ENCODE results near the gene TUT7.

TUT7 gene

DNA sequence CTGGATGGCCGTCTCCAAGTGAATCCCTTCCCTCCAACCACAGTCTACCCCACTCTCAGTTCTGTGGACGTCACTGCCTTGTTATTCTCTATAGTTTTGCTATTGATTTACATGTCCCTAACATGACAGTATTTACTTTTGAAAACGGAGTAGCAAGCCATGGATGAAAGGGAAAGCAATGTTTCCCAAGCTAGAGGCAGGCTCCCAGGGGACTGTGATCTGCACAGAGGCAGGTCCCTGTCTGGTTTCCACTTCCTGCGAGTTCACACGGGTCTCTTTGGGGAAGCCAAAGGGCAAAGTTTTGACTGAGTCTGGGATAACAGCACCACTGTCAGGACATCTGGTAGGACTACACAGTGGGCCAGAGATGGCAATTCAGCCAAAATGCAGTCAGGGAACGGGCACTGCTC is 107.5 kb downstream of the TUT7 start:
- Histone ChIP-seq H3K4me1 (ENCODE audit: insufficient read depth, poor library complexity, severe bottlenecking) (no peaks in the 10 kb centered on the region), H3K27ac (ENCODE audit: poor library complexity, severe bottlenecking) (no peak overlapping the region), H3K9me3 (ENCODE audit: severe bottlenecking) (no peaks in the 10 kb centered on the region), H3K27me3 (ENCODE audit: insufficient read depth, poor library complexity, severe bottlenecking) (no peaks in the 10 kb centered on the region), H3K36me3 (ENCODE audit: low read depth) (no peaks in the 10 kb centered on the region), H3K4me3 (ENCODE audit: severe bottlenecking) (no peak overlapping the region)
- DNase-seq (ENCODE audit: low spot score) (no peak), ATAC-seq (ENCODE audit: low read depth) (no peak)
- TF ChIP-seq, protein P1, sequence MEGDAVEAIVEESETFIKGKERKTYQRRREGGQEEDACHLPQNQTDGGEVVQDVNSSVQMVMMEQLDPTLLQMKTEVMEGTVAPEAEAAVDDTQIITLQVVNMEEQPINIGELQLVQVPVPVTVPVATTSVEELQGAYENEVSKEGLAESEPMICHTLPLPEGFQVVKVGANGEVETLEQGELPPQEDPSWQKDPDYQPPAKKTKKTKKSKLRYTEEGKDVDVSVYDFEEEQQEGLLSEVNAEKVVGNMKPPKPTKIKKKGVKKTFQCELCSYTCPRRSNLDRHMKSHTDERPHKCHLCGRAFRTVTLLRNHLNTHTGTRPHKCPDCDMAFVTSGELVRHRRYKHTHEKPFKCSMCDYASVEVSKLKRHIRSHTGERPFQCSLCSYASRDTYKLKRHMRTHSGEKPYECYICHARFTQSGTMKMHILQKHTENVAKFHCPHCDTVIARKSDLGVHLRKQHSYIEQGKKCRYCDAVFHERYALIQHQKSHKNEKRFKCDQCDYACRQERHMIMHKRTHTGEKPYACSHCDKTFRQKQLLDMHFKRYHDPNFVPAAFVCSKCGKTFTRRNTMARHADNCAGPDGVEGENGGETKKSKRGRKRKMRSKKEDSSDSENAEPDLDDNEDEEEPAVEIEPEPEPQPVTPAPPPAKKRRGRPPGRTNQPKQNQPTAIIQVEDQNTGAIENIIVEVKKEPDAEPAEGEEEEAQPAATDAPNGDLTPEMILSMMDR (IDR thresholded peaks at IDR 0.05; ENCODE audit: poor library complexity, severe bottlenecking): no peak

- Histone ChIP-seq H3K4me1 (ENCODE audit: insufficient read depth, poor library complexity, severe bottlenecking) (no peaks in the 10 kb centered on the region), H3K36me3 (ENCODE audit: low read depth) (no peaks in the 10 kb centered on the region), H3K27me3 (ENCODE audit: insufficient read depth, poor library complexity, severe bottlenecking) (no peaks in the 10 kb centered on the region), H3K4me3 (ENCODE audit: severe bottlenecking) (no peak overlapping the region), H3K27ac (ENCODE audit: poor library complexity, severe bottlenecking) (no peak overlapping the region), H3K9me3 (ENCODE audit: severe bottlenecking) (no peaks in the 10 kb centered on the region)
- ATAC-seq (ENCODE audit: low read depth) (no peak), DNase-seq (ENCODE audit: low spot score) (no peak)
- TF ChIP-seq, protein P1 (IDR thresholded peaks at IDR 0.05; ENCODE audit: poor library complexity, severe bottlenecking): no peak
Measured at GRCh38 chr9:86242071-86242470, 112.1 kb downstream of the TUT7 start.

DNA sequence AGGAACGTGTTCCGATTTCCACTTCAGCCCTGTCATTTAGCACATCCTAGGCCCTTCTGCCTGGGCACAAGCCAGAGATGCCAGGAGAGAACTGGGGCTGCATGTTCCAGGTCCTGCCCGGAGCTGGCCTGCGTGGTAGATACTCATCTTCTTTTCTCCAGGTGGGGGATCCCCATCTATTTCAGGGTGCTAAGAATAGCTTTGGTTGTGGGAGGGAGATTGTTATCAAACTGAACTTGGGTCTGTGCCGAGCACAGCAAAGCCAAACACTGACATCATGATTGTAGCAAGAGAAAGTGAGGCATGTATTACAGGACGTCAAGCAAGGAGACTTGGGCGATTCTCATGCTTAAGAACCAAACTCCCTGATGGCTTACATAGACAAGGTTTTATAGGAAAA is 113.0 kb downstream of the TUT7 start:
- DNase-seq (ENCODE audit: low spot score) (no peak), ATAC-seq (ENCODE audit: low read depth) (no peak)
- TF ChIP-seq, protein P1 (IDR thresholded peaks at IDR 0.05; ENCODE audit: poor library complexity, severe bottlenecking): no peak
- Histone ChIP-seq H3K27ac (ENCODE audit: poor library complexity, severe bottlenecking) (no peak overlapping the region), H3K4me3 (ENCODE audit: severe bottlenecking) (no peak overlapping the region), H3K27me3 (ENCODE audit: insufficient read depth, poor library complexity, severe bottlenecking) (no peaks in the 10 kb centered on the region), H3K4me1 (ENCODE audit: insufficient read depth, poor library complexity, severe bottlenecking) (no peaks in the 10 kb centered on the region), H3K36me3 (ENCODE audit: low read depth) (no peaks in the 10 kb centered on the region), H3K9me3 (ENCODE audit: severe bottlenecking) (no peaks in the 10 kb centered on the region)

DNA sequence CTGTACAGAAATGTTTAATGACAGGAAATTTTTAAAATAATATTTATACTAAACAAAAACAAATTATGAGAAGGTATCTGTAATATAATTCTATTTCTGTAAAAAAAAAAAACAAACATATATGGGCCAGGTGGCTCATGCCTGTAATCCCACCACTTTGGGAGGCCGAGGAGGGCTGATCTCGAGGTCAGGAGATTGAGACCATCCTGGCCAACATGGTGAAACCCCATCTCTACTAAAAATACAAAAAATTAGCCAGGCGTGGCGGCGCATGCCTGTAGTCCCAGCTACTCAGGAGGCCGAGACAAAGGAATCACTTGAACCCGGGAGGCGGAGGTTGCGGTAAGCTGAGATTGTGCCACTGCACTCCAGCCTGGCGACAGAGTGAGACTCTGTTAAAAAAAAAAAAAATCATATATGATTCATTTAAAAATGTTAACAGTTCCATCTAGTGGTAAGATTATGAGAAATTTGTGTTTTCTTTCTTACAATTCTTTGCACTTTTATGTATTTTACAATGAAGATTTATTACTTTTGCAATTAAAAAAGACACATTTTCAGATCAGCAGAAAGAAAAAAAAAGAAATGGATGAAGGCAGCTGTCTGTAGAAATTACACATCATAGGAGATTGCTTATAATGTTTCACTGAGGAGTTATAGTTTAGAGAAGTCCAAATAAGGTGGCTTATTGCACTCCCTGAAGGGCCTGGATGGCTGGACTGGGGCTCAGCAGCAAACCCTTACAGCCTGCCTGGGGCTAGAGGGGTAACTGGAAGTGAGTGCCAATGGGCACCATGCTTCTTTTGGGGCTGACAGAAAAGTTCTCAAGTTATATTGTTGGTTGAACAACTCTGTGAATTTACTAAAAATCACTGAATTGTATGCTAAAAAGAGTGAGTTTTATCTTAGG is 115.1 kb downstream of the TUT7 start:
- DNase-seq (ENCODE audit: low spot score): no peak
- Histone ChIP-seq H3K27ac (ENCODE audit: poor library complexity, severe bottlenecking) (no peak overlapping the region), H3K4me3 (ENCODE audit: severe bottlenecking) (no peak overlapping the region), H3K9me3 (ENCODE audit: severe bottlenecking) (no peaks in the 10 kb centered on the region), H3K36me3 (ENCODE audit: low read depth) (no peaks in the 10 kb centered on the region), H3K4me1 (ENCODE audit: insufficient read depth, poor library complexity, severe bottlenecking) (no peaks in the 10 kb centered on the region), H3K27me3 (ENCODE audit: insufficient read depth, poor library complexity, severe bottlenecking) (no peaks in the 10 kb centered on the region)
- TF ChIP-seq, protein P1 (IDR thresholded peaks at IDR 0.05; ENCODE audit: poor library complexity, severe bottlenecking): peak; percentile 45
- no peak for ATAC-seq (ENCODE audit: low read depth)

Measured in RWPE2 (cell line).